Measurements from ENCODE around the gene ACBD3. TPM values are rescaled to one million over a fixed set of nuclear protein-coding genes. Genes with fewer than 3 reads are reported as not detected.

ACBD3 gene
- total RNA-seq, 1 donor from 2014 or later: 24.5 TPM

Other genes with a start within 250 kb of the ACBD3 start
- not detected in 2 replicates for gene LEFTY2, start 245.5 kb downstream of the ACBD3 start, total RNA-seq
- 20.0 and 20.5 TPM in 2 replicates for gene SDE2, start 187.4 kb downstream of the ACBD3 start, total RNA-seq
- gene H3-3A, start 124.0 kb downstream of the ACBD3 start, total RNA-seq: 549 and 558 TPM in 2 replicates
- gene MIXL1, start 36.9 kb upstream of the ACBD3 start, total RNA-seq: not detected in 2 replicates
- gene LIN9, start 122.4 kb upstream of the ACBD3 start, total RNA-seq: 11.1 and 12.2 TPM in 2 replicates
- gene PARP1, start 221.4 kb upstream of the ACBD3 start, total RNA-seq: 184 and 189 TPM in 2 replicates